GM18502 (cell line): Measurements from ENCODE around the gene CHMP6.

Source experiments
- ATAC-seq: cut with Tn5 transposase; IDR thresholded peaks from one replicate; pipeline ENCODE4 v1.9.1; 2021; ENCODE audit warnings: mild to moderate bottlenecking; ENCODE audit not compliant: unreplicated experiment, poor library complexity

Gene CHMP6

DNA sequence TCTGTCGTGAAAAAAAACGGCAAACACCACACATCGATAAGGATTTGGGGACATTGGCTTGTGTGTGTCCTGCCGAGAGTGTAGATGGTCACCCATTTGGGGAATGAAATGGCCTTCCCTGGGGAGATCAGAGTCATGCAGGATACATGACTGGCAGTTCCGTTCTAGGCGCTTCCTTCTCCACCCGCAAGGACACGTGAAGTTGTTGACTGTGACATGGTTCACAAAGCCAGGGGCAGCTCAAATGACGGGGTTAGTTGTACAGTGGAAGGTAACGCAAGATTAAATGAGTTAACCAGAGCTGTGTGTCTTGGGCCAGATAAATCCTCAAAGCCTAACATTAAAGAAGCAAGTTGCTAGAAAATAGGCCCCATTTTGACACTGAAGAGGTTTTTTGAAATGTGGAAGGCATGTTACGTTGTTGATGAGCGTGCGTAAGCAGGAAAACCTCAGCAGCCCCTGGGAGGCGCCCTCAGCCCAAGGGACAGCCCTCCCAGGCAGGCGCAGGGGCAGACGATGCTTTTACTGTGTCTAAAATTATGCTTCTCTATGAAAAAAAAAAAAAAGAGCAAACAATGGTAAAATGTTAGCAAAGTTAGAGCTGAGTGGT, 35.9 kb upstream of the CHMP6 start:
- no peak for ATAC-seq

DNA sequence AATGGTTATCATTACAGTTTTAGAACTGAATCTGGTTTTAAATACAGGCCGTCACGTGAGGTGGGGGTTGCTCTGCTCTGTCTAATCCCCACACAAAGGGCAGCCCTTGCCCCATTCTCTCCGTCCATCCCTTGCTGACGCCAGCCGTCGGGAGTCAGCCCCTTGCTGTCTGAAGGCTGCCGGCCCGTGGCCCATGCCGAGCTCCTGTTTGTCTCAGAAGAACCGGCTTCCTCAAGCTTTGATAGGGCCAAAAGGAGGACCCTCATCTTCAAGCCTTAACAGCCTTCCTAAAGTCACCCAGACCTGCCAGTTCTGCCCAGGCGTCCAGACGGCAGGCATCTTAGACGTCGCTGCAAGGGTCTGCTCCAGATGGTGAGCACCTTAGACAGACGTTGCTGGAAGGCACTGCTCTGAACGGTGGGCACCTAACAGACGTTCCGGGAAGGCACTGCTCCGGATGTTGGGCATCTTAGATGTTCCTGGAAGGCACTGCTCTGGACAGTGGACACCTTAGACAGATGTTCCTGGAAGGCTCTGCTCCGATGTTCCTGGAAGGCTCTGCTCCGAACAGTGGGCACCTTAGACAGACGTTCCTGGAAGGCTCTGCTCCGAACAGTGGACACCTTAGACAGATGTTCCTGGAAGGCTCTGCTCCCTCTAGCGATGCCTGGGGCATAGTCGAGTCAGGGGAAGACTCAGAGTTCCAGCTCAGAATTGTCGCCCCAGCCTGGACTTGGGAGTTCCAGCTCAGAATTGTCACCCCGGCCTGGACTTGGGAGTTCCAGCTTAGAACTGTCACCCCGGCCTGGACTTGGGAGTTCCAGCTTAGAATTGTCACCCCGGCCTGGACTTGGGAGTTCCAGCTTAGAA, 35.1 kb upstream of the CHMP6 start:
- no peak for ATAC-seq

DNA sequence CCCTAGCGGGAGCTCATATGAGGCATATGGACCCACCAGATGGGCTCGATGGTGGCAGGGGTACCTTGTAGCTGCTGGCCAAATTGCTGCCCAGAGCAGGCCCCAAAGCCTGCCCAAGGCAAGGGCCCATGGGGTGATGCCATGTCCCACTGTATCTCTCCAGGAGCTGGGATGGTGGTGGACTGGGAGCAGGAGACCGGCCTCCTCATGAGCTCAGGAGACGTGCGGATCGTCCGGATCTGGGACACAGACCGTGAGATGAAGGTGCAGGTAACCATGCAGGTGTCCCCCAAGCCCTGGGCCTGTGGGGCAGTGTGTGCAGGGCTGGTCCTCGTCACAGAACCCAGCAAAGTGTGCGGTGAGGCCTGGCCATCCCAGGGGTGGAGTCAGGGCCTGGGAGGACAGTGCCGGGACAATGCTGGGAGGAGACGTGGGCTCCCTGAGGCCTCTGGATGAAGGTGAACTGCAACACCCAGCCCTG, 34.1 kb upstream of the CHMP6 start:
- ATAC-seq: no peak

DNA sequence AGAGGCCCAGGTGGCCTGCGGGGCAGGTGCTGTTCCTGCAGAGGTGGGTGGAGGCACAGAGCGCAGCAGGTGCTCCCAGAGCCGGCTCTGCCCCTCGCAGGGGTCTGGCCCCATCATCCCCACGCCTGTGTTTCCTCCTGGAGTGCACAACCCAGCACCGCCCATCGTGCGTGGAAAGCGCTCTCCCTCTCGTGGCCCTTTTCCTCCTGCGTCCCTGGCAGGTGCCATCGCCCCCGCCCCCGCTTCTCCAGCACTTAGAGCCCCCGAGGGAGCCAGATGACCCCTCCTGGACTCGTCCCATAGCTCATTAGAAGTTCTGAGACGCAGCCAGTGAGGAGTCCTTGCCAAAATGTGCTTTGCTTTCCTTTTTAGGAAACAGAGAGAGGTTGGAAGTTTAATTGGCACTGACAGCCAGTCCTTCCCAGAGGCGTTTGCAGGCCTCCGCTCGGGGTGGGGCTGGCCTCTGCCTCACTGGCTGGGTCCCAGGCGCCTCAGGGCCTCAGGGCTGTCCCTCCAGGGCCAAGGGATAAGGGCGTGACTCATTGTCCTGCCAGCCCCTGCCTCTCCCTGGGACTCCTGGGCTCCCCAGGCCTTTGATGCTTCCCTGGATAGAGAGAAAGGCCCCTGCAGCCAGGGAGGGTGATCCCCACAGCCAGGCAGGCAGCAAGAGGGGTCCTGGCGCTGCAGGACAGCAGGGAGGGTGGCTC, 32.2 kb upstream of the CHMP6 start:
- ATAC-seq: no peak

DNA sequence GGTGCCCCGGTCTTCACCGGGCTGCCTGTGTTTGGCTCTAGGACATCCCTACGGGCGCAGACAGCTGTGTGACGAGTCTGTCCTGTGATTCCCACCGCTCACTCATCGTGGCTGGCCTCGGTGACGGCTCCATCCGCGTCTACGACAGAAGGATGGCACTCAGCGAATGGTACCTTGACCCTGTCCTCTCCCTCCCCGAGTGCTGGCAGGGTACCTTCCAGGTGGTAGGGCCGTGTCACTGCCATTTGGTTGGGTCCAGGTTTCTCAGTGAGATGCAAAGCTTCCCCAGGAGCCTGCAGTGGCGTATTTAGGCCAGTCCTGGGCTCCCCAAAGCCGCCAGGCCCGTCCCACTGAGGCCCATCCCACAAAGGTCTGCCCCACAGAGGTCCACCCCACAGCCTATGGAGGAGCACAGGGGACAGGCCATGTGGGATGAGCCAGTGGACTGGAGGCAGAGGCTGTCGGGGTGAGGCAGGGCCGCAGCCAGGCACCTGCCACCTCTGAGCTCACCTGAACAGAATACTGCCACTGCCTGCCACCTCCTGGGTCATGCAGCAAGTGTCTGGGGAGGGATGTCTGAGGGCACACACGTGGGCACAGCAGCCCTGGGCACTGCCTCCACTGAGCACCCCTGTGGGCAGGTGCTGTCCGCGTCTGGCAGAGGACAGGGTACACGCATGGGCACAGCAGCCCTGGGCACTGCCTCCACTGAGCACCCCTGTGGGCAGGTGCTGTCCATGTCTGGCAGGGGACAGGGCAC, 31.4 kb upstream of the CHMP6 start:
- no peak for ATAC-seq

DNA sequence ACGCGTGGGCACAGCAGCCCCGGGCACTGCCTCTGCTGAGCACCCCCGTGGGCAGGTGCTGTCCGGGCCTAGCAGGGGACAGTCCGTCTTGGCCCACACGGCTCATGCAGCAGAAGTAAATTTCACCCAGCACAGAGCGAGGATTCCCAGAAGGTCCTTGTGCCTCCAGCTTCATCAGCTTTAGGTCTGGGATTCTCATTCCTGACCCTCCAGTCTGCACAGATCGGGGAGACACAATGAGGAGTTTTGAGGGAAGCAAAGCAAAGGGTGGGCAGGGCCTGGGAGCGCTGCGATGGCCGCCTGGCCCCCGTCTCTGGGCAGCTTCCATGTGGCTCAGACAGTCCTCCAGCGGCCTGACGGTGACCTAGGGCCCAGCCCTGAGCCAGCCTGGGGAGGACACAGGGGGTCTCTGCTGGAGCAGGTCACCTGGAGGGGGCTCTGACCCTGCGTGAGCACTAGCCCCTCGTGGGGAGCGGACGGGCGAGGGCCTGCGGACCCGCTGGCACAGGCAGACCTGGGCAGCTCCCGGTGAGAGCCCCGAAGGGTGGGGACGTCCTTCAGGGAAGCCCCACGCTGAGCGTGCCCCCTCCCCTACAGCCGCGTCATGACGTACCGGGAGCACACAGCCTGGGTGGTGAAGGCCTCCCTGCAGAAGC, 30.7 kb upstream of the CHMP6 start:
- no peak for ATAC-seq

DNA sequence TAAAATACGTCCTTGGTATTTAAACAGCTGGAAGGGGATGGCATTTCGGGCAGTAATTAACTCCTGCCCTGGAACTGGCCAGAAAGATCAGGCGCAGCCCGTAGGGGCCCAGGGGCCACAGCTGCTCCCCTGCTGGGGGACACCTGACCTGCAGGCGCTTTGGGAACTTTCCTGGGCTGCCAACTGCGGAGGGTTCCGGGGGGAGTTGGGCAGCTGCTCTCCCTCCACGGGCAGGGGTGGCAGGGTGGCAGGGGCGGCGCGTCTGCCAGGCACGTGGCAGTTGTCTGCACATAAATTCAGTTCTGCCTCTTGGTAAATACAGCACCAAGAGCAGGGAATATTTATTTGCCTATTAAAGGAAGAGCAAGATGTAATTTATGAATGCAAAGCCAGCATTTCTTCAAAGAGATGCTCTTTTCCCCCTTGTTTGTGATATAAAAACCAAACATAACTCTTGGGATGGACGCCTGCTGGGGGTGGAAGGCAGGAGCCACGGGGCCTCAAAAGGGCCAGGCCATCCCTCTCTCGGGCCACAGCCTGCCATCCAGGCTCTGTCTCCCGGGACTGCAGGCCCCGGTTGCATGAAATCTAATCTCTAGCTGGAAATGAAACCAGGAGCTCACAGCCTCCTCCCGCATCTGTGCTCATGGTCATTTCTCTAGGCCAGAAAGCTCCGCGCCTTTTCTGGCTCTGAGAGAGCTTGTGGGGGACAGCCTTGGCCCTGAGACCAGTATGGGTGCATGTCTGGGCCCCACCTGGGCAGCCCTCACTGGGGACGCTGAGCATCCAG, 29.9 kb upstream of the CHMP6 start:
- no peak for ATAC-seq

DNA sequence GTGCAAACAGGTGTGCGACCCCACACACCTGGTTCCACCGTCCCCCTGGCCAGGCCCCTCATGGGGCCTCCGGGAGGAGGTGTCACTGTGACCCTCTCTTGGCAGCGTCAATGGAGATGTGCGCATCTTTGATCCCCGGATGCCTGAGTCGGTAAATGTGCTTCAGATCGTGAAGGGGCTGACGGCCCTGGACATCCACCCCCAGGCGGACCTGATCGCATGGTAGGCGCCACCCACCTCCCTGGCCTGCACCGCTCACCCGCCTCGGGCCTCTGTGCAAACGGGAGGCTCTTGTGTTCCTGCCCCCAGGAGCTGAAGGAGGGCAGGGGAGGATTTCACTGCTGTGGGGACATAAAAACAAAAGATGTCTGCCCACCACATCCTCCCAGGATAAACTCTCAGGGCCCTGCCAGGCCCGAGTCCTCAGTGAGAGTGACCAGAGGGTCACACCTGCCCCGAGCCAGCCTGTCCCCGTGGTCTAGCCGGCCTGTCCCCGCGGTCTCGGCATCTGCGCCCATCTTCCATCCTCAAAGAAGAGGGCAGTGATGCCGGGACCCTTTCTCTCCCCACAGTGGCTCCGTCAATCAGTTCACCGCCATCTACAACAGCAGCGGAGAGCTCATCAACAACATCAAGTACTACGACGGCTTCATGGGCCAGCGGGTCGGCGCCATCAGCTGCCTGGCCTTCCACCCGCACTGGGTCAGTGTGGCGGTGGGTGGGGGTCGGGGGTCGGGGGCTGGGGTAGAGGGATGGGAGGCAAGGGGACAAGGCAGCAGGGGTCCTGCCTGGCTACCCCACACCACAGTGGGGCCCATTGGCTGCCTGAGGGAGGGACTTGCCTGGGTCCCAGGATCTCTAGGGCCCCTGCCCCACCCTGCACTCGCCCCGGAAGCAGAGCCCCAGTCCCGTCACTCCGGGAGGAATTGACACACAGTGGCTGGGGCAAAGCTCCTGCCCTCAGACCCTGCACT, 29.0 kb upstream of the CHMP6 start:
- no peak for ATAC-seq

DNA sequence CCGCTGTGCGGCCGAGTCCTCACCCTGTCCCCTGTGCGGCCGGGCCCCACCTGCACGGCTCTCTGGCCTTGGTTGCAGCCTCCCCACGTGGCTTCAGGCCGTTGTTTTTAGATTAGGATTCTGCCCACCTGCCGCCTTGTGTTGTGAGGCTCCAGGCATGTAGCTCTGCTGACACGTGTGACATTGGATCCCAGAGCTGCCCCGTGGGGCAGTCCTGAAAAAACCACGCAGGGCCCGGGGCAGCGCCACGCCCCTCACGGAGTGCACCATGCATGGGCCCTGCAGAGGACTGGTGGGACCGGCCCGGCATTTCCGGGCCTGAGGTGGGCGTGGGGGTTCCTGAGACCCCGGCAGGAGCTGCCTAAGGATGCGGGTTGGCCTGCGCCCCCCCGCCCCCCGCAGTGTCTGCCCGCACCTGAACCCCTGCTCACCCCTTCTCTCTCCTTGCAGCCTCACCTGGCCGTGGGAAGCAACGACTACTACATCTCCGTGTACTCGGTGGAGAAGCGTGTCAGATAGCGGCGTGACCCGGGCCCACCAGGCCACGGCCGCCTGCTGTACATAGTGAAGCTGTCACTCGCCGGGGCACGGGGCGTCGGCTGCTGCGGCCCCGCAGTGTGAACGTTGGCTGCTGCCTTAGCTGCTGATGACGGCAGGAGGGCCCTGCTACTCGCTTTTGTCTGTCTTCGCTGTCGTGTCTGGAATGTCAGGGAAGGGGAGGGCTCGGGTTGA, 27.7 kb upstream of the CHMP6 start:
- no peak for ATAC-seq

DNA sequence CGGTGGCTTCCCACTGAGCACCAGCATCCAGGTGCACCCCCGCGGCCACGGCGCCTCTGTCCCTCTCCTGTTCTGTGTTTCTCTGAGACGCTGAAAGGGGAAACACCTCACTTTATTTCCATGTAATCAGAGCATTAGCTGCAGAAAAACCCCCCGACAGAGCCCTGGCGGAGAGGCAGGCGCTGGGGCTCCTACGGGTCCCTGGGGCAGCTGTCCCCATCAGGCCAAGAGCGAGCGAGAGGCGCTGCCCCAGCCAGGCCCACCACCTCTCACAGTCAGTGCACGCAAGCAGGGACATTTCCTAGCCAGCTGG, 27.1 kb upstream of the CHMP6 start:
- ATAC-seq: no peak

DNA sequence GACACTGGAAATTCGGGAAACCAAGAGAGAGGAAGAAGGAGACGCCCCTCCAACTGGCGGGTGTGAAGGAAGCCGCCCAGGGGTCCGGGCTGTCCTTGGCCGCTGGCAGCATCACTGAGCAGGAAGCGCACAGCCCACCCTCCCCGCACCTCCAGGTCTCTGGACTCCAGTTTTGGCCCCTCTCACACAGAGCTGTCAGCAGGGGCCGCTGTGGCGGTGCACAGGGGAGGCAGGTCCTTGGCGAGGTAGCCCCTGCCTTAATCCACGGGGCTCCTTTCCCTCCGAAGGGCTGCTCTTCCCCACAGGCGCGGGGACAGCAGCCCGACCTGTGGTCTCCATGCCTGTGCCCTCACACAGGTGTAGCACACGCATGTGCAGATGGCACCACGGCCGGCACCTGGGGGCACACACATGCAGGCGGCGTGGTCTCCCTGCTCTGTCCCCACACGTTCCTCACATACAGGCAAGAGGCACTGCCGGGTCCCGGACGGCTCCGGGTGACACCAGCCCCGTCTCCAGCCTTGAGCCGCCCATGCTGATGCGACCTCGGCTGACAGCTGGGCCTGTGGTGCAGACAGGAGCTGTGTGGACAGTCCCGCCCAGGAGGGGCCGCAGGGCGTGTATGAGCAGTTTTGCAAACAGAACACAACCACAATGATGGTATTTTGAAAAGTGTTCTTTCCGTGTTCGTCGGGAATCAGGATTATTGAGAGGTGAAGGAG, 26.6 kb upstream of the CHMP6 start:
- no peak for ATAC-seq

DNA sequence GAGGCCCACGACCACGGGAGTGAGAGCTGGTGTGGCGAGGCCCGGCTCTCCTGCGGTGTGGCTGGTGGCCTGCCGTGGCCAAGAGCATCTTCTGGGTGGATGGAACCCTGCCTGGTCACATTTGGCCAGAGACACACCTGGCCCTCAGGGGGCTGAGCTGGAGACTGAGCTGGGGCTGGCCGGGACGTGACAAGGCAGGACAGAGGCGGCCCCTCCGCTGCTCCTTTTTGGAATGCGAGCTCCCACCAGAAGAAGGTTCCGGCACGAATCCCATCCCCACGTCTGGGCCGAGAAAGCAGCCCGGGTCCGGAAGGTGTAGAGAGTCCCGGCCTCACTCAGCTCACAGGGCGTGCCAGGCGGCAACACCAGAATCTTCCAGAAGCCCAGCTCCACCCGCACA, 26.0 kb upstream of the CHMP6 start:
- ATAC-seq: no peak

DNA sequence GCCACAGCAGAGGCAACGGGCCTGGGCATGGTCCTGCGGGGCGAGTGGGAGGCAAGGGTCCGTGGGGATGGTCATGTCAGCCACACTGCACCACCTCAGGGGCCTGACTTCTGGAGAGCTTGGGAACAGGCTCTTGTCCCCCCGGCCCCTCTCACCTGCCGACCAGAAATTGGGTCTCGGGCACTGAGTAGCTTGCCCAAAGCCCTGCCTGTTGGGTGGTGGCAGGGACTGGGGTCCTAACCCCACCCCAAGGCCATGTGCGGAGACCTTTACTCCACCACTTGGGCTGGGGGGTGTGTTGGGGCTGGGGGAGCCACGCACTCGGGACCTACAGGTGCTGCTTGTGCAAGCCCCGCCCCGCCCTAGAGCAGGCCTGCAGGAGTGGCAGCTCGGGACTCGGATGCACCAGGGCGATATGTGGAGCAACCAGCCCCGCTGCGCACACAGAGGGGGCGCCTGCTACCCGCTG, 24.2 kb upstream of the CHMP6 start:
- ATAC-seq: no peak

DNA sequence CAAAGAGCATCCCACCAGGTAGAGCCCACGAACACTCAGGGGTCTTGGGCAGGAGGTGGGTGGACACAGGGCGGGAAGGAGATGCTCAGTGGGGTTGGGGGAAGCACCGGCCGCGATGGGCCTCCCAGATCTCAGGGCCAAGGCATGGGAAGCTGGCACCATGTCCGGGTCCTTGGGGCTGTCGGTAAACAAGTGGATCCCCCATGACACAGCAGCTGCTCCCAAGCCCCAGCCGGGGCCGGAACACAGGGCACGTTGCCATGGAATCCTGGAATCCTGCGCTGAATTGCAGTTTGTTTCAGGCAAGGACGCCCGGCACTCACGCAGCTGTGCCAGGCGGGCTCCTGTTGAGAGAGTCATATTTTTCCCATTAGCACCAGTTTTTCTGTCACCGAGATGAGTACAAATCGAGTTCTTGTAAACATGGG, 23.0 kb upstream of the CHMP6 start:
- no peak for ATAC-seq

DNA sequence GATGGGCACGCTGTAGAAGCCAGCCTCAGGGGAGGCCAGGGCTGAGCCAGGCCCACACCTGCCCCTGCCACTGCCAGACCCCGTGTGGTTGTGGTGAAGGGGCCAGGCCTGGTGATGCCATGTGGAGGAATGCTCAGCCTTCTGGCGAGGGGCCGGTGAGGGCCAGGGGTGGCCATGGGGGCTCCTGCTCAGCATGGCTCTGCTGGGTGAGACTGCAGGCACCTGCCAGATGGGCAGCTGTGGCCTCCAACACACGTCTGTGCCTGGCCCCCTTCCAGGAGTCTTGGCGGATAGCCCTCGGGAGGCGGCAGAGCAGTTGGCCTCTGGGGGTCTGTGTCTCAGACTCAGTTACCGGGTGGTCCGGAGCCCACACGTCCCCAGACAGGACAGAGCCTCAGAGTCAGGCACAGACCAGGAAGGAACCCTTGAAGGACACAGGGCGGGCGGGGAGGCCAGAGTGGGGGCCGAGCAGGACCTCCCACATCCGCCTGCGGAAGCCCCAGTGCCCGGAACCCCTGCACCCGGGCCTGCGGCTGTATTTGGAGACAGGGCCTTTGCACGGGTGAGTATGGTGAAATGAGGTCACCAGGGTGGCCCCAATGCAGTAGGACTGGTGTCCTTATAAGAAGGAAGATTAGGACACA, 22.5 kb upstream of the CHMP6 start:
- ATAC-seq: no peak

DNA sequence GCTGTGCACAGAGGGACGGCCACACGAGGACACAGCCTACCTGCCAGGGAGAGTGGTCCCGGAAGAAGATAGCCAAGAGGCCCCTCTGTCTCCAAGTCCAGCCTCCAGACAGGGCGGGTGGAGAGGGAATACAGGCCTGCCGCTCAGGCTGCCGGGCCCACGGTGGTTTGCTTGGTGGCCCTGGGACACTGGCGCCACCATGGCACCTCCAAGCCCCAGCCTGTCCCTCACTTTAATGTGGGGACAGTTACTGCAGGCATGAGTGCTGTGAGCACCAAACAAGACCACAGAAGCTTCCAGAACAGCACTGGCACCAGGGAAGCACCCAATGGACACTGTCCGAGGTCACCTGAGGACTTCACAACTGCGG, 22.0 kb upstream of the CHMP6 start:
- ATAC-seq: no peak
